Suprapubic skin (tissue), 4 donors: ENCODE data around the gene TGFB1I1. TPM values are rescaled to one million over a fixed set of nuclear protein-coding genes. Genes with fewer than 3 reads are reported as not detected.
A peak's percentile ranks its signal among the peaks of the same experiment; 100 is the strongest.

Experiments used
- DNase-seq, 2 donors: peaks; one replicate each; pipeline ENCODE4 v3.0.0-alpha.2; 2019; ENCODE audit warnings: low spot score in 2 of 2
- H3K27ac ChIP-seq: fragments of 200-600 bp; sonication (generic); one replicate; pipeline ENCODE4 v1.5.1; 2019
- H3K27me3 ChIP-seq: fragments of 200-600 bp; sonication (generic); one replicate; pipeline ENCODE4 v1.5.1; 2019
- H3K36me3 ChIP-seq: fragments of 200-600 bp; sonication (generic); one replicate; pipeline ENCODE4 v1.5.1; 2019
- H3K4me1 ChIP-seq: fragments of 200-600 bp; sonication (generic); one replicate; pipeline ENCODE4 v1.5.1; 2019
- H3K4me3 ChIP-seq: fragments of 200-600 bp; sonication (generic); one replicate; pipeline ENCODE4 v1.5.1; 2019; ENCODE audit warnings: mild to moderate bottlenecking
- H3K9me3 ChIP-seq: fragments of 200-600 bp; sonication (generic); one replicate; pipeline ENCODE4 v1.5.1; 2019
- EP300 ChIP-seq: sonication (generic); formaldehyde crosslinking; IDR thresholded peaks from one replicate; pipeline ENCODE4 v1.6.1; 2017; ENCODE audit warnings: antibody characterized with exemption
- POLR2A ChIP-seq, 2 donors: fragments of 450-650 bp; IDR thresholded peaks; one replicate each; pipeline ENCODE4 v1.6.1; 2017; ENCODE audit warnings: antibody characterized with exemption in 2 of 2, mild to moderate bottlenecking in 2 of 2, moderate library complexity in 2 of 2
- POLR2AphosphoS5 ChIP-seq, 3 donors: sonication (generic); formaldehyde crosslinking; IDR thresholded peaks; one replicate each; pipeline ENCODE4 v1.6.1; 2017; ENCODE audit warnings: antibody characterized with exemption in 3 of 3
- WGBS: methylation state at CpG from one replicate; pipeline ENCODE4 v1.1.5; 2018; 5-methylcytosine and 5-hydroxymethylcytosine counted together
- total RNA-seq, 4 donors: library from RNA; depleted of rRNA; stranded (reverse); fragments of >200 nt; gene quantifications; one replicate each; pipeline ENCODE4 v1.1.0, GENCODE V29; 2016
- TF ChIP-seq, protein P1 (sequence below), 2 donors: fragments of 200-600 bp in 1 of 2; fragments of 450-650 bp in 1 of 2; sonication (generic) in 1 of 2; IDR thresholded peaks; one replicate each; pipeline ENCODE4 v1.5.1; 2016 to 2019; ENCODE audit warnings: antibody characterized with exemption in 2 of 2, mild to moderate bottlenecking in 1 of 2, moderate library complexity in 1 of 2

The TGFB1I1 gene
- total RNA-seq, 4 donors from 2014 or later: 13.2 to 18.8 (median 14.6) TPM

DNA sequence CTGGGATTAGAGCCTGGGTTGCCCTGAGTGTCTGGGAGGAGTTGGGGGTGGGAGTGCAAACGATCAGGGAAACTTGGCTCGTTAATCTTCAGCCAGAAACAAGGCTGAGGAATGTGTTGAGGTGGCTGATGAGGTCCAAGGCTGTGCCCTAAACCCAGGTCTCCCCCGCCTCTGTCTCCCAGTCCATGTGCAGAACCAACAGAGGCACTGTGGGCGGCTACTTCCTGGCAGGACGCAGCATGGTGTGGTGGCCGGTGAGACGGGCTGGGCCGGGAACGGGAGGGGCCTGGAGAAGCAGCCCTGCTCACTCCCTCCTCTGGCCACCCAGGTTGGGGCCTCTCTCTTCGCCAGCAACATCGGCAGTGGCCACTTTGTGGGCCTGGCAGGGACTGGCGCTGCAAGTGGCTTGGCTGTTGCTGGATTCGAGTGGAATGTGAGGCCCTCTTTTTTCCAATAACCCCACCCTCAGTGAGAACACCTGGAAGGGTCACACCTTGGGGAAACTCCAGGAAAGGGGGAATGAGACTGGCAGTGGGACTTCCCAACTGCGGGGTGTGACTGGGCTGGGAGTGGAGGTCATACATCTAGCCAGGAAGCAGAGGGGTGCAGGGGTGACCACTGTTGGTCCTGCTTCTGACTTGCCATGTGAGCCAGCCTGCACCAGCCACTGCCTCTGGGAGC, 12.7 kb downstream of the TGFB1I1 start:
- no peak overlapping the region for H3K4me3 ChIP-seq
- no peak for DNase-seq
- TF ChIP-seq, protein P1, sequence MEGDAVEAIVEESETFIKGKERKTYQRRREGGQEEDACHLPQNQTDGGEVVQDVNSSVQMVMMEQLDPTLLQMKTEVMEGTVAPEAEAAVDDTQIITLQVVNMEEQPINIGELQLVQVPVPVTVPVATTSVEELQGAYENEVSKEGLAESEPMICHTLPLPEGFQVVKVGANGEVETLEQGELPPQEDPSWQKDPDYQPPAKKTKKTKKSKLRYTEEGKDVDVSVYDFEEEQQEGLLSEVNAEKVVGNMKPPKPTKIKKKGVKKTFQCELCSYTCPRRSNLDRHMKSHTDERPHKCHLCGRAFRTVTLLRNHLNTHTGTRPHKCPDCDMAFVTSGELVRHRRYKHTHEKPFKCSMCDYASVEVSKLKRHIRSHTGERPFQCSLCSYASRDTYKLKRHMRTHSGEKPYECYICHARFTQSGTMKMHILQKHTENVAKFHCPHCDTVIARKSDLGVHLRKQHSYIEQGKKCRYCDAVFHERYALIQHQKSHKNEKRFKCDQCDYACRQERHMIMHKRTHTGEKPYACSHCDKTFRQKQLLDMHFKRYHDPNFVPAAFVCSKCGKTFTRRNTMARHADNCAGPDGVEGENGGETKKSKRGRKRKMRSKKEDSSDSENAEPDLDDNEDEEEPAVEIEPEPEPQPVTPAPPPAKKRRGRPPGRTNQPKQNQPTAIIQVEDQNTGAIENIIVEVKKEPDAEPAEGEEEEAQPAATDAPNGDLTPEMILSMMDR (IDR thresholded peaks at IDR 0.05): no peak
- TF ChIP-seq POLR2AphosphoS5 (IDR thresholded peaks at IDR 0.05) (no peak), POLR2A (IDR thresholded peaks at IDR 0.05) (no peak), EP300 (no peak)
- no peaks in the 10 kb centered on the region for H3K9me3 ChIP-seq
- peaks cover 29% of the 10 kb centered on the region for H3K4me1 ChIP-seq
- no peak overlapping the region for H3K27ac ChIP-seq
- H3K36me3 ChIP-seq: no peaks in the 10 kb centered on the region
- 66% methylated on average over 10 of the region's 14 CpGs for WGBS
- H3K27me3 ChIP-seq: peaks cover 4% of the 10 kb centered on the region

GRCh38 chr16:31485571-31485970, 13.6 kb downstream of the TGFB1I1 start:
- H3K36me3 ChIP-seq: peaks cover 7% of the 10 kb centered on the region
- 94% methylated on average over 17 of the region's 17 CpGs for WGBS
- no peak for DNase-seq
- peaks cover 28% of the 10 kb centered on the region for H3K4me1 ChIP-seq
- peaks cover 4% of the 10 kb centered on the region for H3K27me3 ChIP-seq
- H3K4me3 ChIP-seq: no peak overlapping the region
- no peak overlapping the region for H3K27ac ChIP-seq
- TF ChIP-seq POLR2AphosphoS5 (IDR thresholded peaks at IDR 0.05) (no peak), EP300 (no peak), POLR2A (IDR thresholded peaks at IDR 0.05) (no peak)
- TF ChIP-seq, protein P1 (IDR thresholded peaks at IDR 0.05): no peak
- no peaks in the 10 kb centered on the region for H3K9me3 ChIP-seq

DNA sequence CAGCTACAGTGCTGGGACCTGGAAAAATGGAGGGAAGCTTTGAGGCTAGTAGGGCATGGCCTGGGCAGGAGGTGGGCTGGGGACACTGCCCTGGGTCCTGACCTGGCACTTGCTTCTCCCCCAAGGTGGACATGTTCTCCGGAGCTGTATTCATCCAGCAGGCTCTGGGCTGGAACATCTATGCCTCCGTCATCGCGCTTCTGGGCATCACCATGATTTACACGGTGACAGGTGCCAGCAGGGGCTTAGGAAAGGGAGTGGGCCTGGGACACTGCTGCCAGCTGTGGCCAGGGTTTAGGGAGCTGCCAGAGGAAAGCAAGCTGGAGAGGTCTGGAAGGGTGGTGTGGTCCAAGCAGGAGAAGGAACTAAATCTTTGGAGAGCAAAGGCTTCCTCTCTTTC, 14.1 kb downstream of the TGFB1I1 start:
- Histone ChIP-seq H3K4me1 (peaks cover 23% of the 10 kb centered on the region), H3K4me3 (no peak overlapping the region), H3K9me3 (no peaks in the 10 kb centered on the region), H3K27ac (no peak overlapping the region), H3K27me3 (peaks cover 4% of the 10 kb centered on the region), H3K36me3 (peaks cover 11% of the 10 kb centered on the region)
- no peak for TF ChIP-seq EP300
- no peak for TF ChIP-seq POLR2AphosphoS5 (IDR thresholded peaks at IDR 0.05)
- TF ChIP-seq, protein P1 (IDR thresholded peaks at IDR 0.05): no peak
- no peak for TF ChIP-seq POLR2A (IDR thresholded peaks at IDR 0.05)
- DNase-seq: no peak
- 97% methylated on average over 5 of the region's 5 CpGs for whole genome bisulfite sequencing

DNA sequence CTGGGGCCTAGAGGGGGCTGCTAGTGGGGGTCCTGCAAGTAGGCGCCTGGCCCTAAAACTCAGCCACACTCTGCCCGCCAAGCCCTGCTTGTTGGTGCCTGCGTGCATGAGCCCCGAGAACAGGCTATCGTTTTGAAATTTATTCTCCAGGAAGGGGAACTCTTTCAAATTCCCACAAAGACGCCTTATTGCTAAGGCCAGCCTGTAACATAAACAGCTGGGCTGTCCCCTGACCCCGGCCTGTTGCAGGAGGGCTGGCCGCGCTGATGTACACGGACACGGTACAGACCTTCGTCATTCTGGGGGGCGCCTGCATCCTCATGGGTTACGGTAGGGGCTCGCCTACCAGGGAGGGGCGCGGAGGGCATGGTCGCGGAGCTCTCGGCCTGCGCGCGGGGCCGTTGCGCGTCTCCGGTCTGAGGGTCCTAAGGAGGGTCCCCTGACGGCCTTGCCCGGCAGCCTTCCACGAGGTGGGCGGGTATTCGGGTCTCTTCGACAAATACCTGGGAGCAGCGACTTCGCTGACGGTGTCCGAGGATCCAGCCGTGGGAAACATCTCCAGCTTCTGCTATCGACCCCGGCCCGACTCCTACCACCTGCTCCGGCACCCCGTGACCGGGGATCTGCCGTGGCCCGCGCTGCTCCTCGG, 15.2 kb downstream of the TGFB1I1 start:
- peaks cover 23% of the 10 kb centered on the region for H3K4me1 ChIP-seq
- H3K36me3 ChIP-seq: peaks cover 17% of the 10 kb centered on the region
- H3K4me3 ChIP-seq: peak overlapping the region; percentile 69
- peaks cover 4% of the 10 kb centered on the region for H3K27me3 ChIP-seq
- H3K9me3 ChIP-seq: no peaks in the 10 kb centered on the region
- H3K27ac ChIP-seq: no peak overlapping the region
- TF ChIP-seq POLR2AphosphoS5 (IDR thresholded peaks at IDR 0.05) (no peak), POLR2A (IDR thresholded peaks at IDR 0.05) (no peak), EP300 (no peak)
- TF ChIP-seq, protein P1 (IDR thresholded peaks at IDR 0.05): no peak
- 32% methylated on average over 6 of the region's 48 CpGs for WGBS
- peak in 1 of 2 donors; percentile 82 for DNase-seq

- Histone ChIP-seq H3K9me3 (no peaks in the 10 kb centered on the region), H3K4me3 (peak overlapping the region; percentile 69), H3K36me3 (peaks cover 23% of the 10 kb centered on the region), H3K4me1 (peaks cover 23% of the 10 kb centered on the region), H3K27me3 (peaks cover 4% of the 10 kb centered on the region), H3K27ac (no peak overlapping the region)
- TF ChIP-seq EP300 (no peak), POLR2AphosphoS5 (IDR thresholded peaks at IDR 0.05) (no peak), POLR2A (IDR thresholded peaks at IDR 0.05) (no peak)
- TF ChIP-seq, protein P1 (IDR thresholded peaks at IDR 0.05): no peak
- 1% methylated on average over 30 of the region's 60 CpGs for WGBS
- peak in 1 of 2 donors; percentile 78 for DNase-seq
Measured at GRCh38 chr16:31487720-31488467, 15.9 kb downstream of the TGFB1I1 start.
